GM19395 (cell line): ENCODE results near the gene BET1L.
A peak's percentile ranks its signal among the peaks of the same experiment; 100 is the strongest.
"Not testable (repeated sequence)": the region's sequence is repeated elsewhere in the genome, so short reads cannot be mapped to it uniquely, and the experiment has no call there.

Experiments
- ATAC-seq: cut with Tn5 transposase; IDR thresholded peaks from one replicate; pipeline ENCODE4 v1.9.1; 2021; ENCODE audit warnings: mild to moderate bottlenecking, moderate library complexity; ENCODE audit not compliant: unreplicated experiment

The BET1L gene, protein sequence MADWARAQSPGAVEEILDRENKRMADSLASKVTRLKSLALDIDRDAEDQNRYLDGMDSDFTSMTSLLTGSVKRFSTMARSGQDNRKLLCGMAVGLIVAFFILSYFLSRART

DNA sequence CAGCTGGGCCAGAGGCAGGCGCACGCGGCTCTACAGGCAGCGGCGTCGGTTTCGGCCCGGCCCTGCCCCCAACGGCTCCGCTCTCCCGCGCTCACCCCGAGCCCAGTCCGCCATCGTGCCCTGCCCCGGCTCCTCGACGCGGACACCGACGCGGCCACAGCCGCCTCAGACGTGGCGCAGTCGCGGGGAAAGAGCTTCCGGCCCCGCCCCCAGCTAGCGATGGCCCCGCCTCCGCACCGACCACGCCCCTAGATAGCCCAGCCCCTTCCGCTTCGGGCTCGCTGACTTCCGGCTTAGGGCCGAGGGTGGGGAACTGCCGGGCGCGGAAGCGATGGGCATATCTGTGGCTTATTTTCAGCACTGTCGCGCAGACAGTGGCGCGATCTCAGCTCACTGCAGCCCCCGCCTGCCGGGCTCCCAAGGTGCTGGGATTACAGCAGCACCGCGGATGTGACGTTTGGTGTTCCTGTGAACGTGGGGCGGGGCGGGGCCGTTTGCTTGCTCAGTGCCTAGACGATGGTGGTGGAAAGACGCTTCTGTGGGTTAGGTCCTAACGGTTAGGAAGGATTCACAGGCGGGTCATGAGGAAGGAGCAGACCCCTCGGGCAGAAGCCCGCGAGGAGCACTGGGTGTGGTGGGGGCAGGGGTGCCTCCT lies at the start of gene BET1L, which contains the start of gene RIC8A:
Gene BET1L, minus strand, starts transcription at position 192 of the 655 bp plus-strand sequence. Its CDS starts 78 bp downstream, at position 114.
Gene RIC8A, plus strand, starts transcription at position 501 of the 655 bp plus-strand sequence. CDS start 1,147 bp downstream, outside the sequence.
- ATAC-seq = peak; percentile 76

DNA sequence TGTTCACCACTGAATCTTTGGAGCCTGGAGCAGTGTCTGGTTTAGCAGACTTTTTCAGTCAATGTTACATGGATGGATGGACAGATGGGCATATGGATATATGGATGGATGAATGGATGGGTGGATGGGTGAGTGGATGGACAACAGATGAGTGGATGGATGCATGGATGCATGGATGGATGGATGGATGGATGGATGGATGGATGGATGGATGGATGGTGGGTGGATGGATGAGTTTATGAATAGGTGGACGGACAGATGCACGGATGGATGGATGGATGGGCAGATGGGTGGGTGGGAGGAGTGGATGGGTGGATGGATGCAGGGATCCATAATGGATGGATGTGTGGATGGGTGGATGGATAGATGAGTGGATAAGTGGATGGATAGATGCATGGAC lies 48.6 kb upstream of the BET1L start:
- ATAC-seq = no peak

DNA sequence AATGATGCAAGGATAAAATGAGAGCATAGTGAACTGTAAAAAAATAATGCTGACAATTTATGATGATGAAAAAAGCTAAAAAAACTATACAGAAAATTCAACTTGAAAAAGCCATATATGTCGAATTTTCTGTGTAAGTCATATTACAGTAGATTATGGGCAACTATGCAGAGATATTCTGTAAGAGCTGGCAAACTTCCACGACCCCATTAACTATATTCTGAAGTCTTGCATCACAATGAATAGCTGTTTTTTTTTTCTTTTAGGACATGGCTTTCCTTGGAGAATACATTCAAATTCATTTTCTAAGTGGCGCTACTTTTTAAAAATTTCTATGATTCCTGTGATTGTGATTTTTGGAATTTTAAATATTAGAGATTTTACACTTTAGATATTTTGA lies 48.0 kb upstream of the BET1L start:
- ATAC-seq = no peak

DNA sequence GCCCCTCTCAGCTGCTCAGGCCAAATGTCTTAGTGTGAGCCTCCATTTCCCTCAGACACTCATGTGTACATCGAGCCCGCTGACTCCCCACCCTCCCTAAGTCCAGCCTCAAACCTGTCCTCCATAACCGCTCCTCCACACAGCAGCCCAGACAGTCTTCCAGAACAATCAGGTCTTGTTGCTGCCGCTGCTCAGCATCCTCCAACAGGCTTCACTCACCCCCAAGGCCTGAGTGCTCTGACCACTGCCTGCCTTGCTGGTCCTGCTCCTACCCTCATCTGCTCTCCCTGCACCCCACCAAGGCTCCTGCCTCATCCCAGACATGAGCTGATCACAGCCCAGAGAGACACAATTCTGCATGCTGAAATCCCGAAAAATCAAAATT lies 46.7 kb upstream of the BET1L start:
- no peak for ATAC-seq

- no peak for ATAC-seq
Measured at GRCh38 chr11:253160-253885, 46.1 kb upstream of the BET1L start.

- ATAC-seq = no peak
Measured at GRCh38 chr11:252666-253065, 45.5 kb upstream of the BET1L start.

GRCh38 chr11:251550-251949 lies 44.4 kb upstream of the BET1L start:
- ATAC-seq = no peak

- no peak for ATAC-seq
Measured at GRCh38 chr11:250740-251299, 43.6 kb upstream of the BET1L start.

DNA sequence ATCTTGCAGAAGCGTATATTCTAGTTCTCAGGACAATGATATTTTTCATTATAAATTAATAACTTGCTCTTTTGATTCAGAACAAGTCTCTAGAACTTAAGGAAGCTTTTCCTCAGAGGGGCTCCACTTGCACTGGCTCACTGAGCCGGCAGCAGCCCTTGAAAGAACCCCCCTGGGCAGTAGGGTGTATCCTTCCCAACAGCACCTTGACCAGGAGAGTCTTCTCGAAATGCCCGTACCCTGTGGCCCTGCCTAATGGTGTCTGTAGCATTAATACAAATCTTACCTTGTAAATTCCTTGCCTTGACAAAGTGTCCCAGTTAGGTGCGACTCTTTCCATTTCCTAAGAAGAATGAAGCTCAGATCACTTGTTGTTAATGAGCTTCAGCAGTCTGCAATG lies 43.1 kb upstream of the BET1L start:
- no peak for ATAC-seq

- ATAC-seq = no peak
Measured at GRCh38 chr11:249062-249461, 41.9 kb upstream of the BET1L start.

DNA sequence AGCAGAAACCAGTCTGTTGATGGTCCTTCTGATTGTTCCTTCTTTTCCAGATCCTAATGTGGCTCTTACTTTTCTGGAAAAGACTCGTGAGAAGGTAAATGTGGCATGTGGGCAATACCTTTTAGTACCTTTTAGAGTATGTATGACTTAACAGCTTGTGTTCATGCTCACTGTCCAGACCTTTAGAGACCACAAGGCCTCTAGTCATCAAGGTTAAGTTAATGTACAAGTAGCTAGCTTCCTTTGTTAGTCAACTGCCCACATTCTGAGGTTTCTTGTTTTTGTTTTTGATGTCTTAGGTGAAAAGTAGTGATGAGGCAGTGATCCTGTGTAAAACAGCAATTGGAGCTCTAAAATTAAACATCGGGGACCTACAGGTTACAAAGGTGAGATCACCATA lies 37.2 kb upstream of the BET1L start:
- no peak for ATAC-seq

GRCh38 chr11:241634-242033 lies 34.4 kb upstream of the BET1L start:
- no peak for ATAC-seq

GRCh38 chr11:240315-240714 lies 33.1 kb upstream of the BET1L start:
- ATAC-seq = no peak

DNA sequence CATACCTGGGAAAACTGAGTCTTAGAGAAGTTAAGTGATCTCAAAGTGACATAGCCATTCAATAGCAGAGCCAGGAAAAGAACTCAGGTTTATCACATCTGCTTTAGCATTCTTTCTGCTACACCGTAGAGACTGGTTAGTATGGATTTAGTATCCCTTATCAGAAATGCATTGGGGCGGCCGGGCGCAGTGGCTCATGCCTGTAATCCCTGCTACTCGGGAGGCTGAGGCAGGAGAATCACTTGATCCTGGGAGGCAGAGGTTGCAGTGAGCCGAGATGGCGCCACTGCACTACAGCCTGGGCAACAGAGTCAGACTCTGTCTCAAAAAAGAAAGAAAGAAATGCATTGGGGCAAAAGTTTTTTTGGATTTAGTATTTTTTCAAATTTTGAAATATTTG lies 31.1 kb upstream of the BET1L start:
- ATAC-seq = not testable (repeated sequence)

DNA sequence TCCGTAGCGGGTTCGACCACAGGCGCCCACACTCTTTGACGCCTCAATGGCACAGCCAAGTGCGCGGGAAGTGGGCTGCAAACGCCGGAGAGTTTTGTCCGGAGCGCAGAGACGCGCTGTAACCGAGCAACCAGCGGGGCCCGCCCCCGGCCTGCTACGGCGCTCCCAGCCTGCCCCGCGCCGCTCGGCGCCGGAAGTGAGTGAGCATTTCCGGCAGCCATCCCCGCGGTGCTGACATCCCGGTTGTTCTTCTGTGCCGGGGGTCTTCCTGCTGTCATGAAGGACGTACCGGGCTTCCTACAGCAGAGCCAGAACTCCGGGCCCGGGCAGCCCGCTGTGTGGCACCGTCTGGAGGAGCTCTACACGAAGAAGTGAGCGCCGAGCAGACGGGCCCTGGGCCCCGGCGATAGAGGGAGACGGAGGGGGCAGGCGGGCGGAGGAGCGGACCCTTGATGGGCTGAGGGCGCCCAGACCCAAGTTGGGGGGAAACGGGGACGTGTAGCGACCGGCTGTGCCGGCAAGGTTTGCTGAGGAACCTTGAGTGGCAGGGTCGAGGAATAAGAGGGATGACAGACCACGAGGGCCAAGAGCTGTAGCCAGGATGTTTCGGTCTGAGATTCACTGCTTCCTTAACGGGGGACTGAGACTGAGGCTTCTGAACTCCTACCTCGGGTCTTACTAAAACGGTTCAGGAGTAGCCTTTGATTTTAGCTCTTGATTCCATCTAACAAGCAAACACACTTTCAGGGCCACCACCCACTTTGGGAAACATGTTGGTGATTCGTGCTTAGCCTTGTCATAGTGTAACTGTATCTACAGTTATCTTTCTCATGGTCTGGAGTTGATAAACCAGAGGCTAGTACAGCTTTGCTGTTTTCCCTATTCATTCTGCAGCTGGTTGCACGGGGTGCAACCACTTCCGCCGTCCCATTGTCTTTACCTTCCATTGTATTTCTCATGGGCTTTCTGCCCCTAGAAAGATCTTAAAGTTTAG lies 29.9 kb upstream of the BET1L start, which contains the start of gene PSMD13:
Gene PSMD13, plus strand, starts transcription at position 203 of the 994 bp plus-strand sequence. Its CDS starts 74 bp downstream, at position 277.
- ATAC-seq = peak; percentile 76

DNA sequence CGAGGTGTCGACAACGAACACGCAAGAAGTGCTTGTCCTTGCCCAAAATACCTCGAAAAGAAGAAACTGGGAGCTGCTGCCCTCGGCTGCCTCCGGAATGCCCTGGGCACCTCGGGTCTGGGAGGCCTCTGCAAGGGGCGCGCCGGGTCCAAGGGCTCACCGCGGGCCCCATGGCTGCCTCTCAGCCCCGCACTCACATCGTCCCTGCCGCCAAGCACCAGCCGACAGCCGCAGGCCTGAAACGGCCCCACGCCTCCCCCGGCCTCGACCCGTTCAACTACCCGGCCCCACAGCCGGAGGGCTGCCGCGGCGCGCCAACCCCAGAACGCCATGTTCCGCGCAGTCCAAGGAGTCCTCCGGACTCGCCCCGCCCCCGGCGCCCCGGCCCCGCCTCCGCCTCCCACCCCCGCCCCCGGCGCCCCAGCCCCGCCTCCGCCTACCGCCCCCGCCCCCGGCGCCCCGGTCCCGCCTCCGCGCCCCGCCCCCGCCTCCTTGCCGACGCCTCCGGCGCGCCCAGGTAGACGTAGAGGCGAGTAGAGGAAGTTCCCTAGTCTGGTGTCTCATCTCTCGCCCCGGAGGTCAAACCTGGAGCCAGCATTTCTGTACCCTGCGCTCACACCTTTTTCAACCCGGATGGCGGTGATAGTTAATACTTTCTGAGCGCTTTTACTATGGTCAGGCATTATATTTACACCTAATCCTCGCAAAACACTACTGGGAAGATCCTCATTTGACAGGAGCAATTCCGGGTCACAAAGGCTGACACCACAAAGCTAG lies 29.0 kb upstream of the BET1L start, which contains the start of gene SIRT3:
Gene SIRT3, minus strand, starts transcription at position 346 of the 777 bp plus-strand sequence. Its CDS starts 14 bp downstream, at position 332.
- ATAC-seq = peak; percentile 82

DNA sequence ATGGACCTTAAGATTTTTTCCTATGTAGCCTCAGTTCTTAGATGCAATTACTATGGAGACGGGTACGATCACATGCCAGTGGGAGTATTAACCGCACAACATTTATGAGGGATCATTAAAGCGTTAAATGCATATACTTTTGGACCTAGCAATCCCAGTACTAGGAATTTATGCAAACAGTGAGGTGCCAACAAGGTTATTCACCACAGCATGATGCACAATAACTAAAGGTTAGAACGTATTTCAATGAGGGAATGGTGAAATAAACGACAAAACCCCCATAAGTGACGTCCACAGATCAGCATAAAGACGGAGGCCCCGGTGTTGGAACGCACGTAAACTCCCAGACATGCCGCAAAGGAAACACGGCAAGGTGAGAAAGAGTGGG lies 28.4 kb upstream of the BET1L start:
- peak; percentile 16 for ATAC-seq

DNA sequence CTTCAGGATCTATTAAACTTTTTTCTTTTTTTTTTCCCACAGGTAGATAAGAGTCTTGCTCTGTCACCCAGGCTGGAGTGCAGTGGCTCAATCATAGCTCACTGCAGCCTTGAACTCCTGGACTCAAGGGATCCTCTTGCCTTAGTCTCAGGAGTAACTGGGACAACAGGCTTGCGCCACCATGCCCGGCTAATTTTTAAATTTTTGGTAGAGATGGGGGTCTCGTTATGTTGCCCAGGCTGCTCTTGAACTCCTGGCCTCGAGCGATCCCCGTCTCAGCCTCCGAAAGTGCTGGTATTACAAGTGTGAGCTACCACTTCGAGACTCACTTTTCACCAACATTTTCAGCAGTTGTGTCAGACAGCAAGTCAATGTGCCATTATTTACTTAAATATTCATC lies 28.0 kb upstream of the BET1L start:
- ATAC-seq = no peak

GRCh38 chr11:232783-233565 lies 25.8 kb upstream of the BET1L start:
- ATAC-seq = no peak
